ENCODE measurements around the gene CD4.

Gene CD4

GRCh38 chr12:6765634-6766581 lies 23.4 kb upstream of the CD4 start, which contains the start of gene PTMS:
TSS of gene PTMS (plus strand) at chr12:6766363. CDS start at chr12:6766706, 343 bp downstream.
- peak; percentile 94 for DNase-seq

GRCh38 chr12:6766651-6767349 lies 22.5 kb upstream of the CD4 start:
- DNase-seq: peak; percentile 88

DNA sequence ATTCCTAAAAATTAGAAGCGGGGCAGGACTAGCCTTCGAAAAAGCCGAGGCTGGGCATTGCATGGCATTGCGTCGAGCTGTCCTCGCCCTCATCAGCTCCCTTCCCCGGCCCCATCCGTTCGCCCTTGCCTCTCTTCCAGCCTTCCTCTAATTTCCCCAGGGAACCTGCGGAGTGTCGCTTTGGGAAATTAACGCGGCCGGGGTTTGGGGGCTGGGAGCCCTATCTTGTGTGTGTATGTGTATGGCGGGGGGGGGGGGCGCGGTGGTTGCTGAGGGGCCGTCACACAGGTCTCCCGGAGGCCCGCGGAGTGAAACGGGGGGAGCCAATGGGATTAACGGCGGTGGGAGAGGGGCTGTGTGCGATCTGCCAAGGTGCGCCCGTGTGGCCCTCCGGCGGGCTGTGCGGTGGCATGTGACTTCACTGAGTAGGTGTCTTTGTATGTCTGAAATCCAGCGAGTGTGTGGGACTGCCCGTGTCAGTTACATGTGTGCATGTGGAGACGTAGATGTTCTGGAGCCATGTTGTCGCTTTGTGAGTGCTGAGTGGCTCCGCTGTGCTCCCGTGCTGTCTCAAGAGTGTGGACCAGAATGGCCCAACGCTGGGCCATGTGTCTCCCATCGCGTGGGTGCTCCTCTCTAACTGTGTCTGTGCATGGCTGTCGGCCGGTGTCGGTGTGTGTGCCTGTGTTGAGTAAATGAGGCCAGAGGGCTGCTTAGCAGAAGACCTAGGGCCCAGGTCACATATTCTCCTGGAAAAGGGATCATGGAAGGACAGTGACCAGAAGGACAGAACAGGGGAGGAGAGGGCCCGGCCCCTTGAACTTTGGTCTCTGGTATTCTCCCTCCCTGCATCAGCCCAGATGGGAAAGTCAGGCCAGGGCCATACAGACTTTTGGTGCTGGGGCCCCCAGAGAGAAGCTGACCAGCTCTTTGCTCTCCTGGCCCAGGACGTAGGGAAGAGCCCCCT lies 21.7 kb upstream of the CD4 start:
- DNase-seq: peak; percentile 54

GRCh38 chr12:6768437-6768914 lies 20.9 kb upstream of the CD4 start:
- no peak for DNase-seq

DNA sequence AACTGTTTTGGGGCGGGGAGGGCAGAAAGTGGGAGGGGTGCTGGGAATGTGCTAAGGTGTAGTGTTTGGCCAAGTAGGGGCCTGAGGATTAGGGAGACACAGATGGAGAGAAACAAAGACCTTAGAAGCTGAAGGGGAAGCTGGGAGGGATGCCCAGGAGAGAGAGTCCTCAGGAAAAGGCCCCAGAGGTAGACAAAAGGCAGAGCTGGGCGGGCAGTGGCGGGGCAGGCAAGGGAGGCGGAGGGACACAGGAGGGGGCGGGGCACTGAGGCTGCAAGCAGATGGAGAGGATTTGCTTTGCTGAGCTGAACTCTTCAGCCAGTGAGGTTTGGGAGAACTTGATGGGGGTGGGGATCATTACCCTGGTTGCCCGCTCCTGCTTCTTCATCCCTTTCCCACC lies 20.3 kb upstream of the CD4 start:
- peak; percentile 67 for DNase-seq

GRCh38 chr12:6769666-6770065 lies 19.7 kb upstream of the CD4 start:
- no peak for DNase-seq

GRCh38 chr12:6770094-6770493 lies 19.2 kb upstream of the CD4 start:
- DNase-seq: no peak

DNA sequence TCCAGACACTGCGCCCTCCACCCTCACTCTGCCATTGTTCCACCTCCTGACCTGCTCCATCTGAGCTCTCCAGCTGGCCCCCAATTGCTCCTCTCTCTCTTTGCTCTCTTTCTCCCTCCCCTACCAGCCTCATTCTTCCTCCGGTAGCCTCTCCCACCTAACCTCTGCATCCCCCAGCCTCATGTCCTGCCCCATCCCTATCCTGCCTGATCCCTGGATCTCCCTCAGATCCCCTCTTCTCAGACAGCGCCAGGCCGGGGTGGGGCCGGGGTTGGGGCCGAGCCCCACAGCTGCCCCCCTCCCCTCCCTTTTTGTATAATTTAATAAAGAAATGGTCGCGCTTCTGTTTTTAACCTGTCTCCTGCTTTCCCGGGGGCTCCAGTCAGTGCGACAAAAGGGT lies 18.7 kb upstream of the CD4 start:
- no peak for DNase-seq

- DNase-seq: peak; percentile 50
Measured at GRCh38 chr12:6771091-6771495, 18.2 kb upstream of the CD4 start.

- no peak for DNase-seq
Measured at GRCh38 chr12:6771509-6772330, 17.6 kb upstream of the CD4 start.

GRCh38 chr12:6772331-6772695 lies 17.0 kb upstream of the CD4 start, which contains the start of gene LAG3:
TSS of gene LAG3 (plus strand) at chr12:6772520. CDS start at chr12:6772853, 333 bp downstream.
- DNase-seq: no peak

DNA sequence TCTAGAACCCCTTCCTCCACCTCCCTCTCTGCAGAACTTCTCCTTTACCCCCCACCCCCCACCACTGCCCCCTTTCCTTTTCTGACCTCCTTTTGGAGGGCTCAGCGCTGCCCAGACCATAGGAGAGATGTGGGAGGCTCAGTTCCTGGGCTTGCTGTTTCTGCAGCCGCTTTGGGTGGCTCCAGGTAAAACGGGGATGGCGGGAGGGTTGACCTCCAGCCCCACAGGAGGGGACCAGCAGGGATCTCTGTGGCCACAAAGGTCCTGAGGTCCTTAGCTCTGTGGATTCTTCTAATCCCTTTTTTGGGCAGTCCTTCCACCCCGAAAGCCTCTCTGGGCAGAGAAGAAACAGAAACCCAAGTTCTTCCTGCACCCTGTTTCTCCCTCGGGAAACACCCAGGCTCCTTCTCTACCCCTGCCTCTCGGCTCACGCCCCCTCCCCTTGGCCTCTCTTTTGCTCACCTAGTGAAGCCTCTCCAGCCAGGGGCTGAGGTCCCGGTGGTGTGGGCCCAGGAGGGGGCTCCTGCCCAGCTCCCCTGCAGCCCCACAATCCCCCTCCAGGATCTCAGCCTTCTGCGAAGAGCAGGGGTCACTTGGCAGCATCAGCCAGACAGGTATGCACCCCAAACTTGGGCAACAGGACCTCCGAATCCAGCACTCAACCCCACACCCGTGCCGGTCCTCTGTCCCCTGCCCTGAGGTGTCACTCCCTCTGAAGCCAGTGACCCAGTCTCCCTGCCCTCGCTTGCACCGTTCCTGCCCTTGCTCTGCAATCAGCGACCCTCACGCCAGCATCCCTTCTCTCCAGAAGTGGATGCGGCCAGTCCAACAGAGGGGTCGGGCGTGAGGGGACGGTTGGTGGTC lies 16.4 kb upstream of the CD4 start:
- no peak for DNase-seq

- no peak for DNase-seq
Measured at GRCh38 chr12:6773590-6774351, 15.6 kb upstream of the CD4 start.

DNA sequence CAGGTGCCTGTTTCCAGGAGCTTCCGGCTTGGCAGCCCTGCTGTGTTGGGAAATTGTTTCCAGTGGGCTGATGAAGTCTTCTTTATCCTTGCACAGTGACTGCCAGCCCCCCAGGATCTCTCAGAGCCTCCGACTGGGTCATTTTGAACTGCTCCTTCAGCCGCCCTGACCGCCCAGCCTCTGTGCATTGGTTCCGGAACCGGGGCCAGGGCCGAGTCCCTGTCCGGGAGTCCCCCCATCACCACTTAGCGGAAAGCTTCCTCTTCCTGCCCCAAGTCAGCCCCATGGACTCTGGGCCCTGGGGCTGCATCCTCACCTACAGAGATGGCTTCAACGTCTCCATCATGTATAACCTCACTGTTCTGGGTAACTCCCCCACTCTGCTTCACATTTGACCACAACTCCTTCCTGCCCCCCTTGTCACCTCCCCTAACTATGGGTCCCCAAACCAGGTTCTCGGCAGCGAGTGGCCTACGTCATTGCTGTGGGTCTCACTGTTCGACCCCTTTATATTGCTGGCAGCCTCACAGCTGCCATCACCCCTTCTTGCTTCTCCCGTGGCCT lies 14.7 kb upstream of the CD4 start:
- no peak for DNase-seq

- DNase-seq: no peak
Measured at GRCh38 chr12:6775185-6776174, 13.8 kb upstream of the CD4 start.

DNA sequence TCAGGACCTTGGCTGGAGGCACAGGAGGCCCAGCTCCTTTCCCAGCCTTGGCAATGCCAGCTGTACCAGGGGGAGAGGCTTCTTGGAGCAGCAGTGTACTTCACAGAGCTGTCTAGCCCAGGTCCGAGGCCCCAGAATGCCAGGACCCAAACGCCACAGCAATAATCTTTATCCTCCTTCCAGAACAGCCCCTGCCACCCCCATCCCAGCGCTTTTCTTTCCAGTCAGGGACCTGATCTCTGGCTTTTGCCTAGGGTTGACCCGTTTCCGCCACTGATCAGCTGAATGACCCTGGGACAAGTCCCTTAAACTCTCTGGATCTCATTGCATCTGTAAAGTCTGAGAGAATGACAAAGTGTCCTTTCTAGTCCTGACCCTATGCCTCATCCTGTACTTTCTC lies 11.9 kb upstream of the CD4 start:
- no peak for DNase-seq

DNA sequence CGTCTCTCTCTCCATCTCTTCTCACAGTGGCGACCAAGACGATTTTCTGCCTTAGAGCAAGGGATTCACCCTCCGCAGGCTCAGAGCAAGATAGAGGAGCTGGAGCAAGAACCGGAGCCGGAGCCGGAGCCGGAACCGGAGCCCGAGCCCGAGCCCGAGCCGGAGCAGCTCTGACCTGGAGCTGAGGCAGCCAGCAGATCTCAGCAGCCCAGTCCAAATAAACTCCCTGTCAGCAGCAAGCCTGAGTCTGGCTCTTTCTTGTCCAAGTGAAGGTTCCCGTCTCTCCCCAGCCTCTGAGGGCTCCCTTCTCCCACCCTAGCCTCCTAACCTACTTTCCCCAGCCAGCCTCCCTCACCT lies 11.1 kb upstream of the CD4 start:
- peak; percentile 51 for DNase-seq
